IPS-18c (cell line): Measurements from ENCODE around the gene UBE2E1.
A peak's percentile ranks its signal among the peaks of the same experiment; 100 is the strongest.

Source experiments
- H3K4me3 ChIP-seq: 2 replicates; pipeline ENCODE4 v1.7.0; 2013; ENCODE audit warnings: low read depth, mild to moderate bottlenecking, low read length, moderate library complexity; ENCODE audit not compliant: insufficient read depth
- H3K9me3 ChIP-seq: one replicate; pipeline ENCODE4 v1.6.1; 2013; ENCODE audit warnings: mild to moderate bottlenecking, low read length, moderate library complexity; ENCODE audit not compliant: control insufficient read depth, insufficient read depth

UBE2E1 gene

DNA sequence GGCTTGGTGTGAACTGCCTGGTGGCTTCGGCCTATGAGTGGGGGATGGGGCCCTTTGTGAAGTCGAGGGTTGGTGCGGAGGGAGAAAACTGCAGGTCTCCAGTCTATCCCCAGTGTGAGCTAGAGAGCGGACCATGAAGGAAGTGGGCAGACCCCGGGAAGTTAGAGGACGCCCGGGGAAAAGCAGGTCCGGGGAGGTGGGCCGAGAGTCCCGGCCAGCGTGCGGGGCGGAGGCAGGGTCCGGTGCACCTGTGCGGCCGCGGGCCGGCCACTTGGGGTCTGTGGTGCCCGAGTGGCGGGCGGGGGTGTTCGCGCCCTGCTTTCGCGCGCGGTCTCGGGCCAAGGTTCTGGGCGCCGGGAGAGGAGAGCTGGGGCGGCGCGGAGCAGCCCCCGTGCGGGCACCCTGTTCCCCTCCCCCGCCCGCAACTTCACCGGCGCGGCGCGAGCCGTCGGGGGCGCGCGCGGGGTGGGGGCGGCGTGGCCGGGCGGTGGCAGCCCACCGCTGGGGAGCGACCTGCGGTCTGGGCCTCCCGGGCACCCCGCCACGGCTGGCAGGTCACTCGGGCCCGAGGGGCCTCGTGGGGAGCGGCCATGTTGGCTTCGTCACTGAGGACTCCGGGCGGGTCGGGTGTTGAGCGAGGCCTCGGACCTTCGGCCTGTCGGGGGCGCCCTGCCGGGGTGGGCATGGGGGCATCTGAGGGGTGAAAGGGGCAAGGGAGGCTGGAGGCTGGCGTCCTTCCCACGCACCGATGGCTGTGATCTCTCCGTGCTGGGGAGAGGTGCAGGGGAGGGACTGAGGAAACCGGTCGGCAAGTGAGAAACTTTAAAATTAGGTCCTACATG is 4.8 kb downstream of the UBE2E1 start:
- Histone ChIP-seq H3K9me3 (no peaks in the 10 kb centered on the region), H3K4me3 (peak overlapping the region; percentile 70)

DNA sequence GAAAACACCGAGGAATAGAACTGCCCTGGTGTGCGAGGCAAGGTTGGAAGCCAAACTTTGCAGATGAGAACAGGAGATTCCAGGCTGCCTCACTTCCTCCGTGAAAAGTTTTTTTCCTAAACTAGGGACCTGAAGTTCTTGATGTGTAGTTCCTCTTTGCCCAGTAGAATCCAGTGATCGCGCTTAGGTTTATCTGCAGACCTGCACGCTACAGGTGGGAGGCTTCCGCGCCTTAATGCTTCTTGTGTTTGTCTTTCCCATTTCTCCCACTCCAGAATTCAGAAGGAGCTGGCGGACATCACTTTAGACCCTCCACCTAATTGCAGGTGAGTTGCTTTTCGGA is 5.4 kb downstream of the UBE2E1 start:
- Histone ChIP-seq H3K9me3 (no peaks in the 10 kb centered on the region), H3K4me3 (peak overlapping the region; percentile 70)

DNA sequence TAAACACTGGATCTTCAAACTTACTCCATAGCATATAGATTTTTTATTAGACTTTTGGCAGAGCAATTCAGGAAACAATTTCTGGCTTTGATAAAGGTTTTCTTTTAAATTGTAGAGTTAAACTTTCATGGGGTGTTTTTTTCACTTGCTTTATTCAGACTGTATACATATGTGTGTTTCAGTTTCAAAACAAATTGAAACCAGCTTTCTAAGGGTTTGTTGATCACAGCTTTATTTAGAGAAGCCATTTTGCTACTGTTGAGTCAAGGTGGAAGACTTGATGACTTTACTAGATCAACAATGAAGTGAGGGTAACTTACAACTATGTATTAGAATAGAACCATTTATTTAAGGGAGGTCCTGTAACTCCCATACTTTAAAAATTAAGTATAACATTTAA is 6.2 kb downstream of the UBE2E1 start:
- H3K4me3 ChIP-seq = no peak overlapping the region
- no peaks in the 10 kb centered on the region for H3K9me3 ChIP-seq

DNA sequence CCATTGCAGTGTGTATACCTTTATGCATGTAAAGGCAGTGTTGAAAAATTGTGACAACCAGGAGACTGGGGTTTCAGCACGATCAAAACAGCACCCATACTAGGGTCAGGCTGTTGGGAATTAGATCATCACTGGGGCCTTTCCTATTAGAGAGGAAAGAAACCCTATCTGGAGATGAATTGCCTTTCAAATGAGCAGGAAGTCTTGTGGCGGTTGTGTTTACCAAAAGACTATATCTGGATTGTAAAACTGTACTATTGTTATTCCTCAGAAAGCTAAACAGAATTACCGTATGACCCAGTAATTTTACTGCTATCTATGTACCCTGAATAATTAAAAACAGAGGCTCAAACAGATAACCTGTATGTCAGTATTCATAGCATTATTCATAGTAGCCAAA is 10.1 kb downstream of the UBE2E1 start:
- H3K9me3 ChIP-seq = no peaks in the 10 kb centered on the region
- no peak overlapping the region for H3K4me3 ChIP-seq

DNA sequence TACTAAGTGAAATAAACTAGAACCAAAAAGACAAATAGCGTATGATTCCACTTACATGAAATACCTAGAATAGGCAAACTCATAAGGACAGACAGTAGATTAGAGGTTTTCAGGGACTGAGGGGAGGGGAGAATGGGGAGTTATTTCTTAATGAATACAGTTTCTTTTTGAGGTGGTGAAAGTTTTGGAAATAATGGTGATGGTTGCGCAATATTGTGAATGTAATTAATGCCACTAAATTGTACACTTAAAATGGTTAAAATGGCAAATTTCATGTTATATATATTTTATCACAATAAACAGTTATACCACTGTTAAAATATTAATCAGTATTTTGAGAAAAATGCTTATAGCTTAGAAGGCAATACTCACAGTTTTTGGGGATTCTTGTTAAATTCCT is 11.0 kb downstream of the UBE2E1 start:
- no peaks in the 10 kb centered on the region for H3K9me3 ChIP-seq
- H3K4me3 ChIP-seq = no peak overlapping the region

DNA sequence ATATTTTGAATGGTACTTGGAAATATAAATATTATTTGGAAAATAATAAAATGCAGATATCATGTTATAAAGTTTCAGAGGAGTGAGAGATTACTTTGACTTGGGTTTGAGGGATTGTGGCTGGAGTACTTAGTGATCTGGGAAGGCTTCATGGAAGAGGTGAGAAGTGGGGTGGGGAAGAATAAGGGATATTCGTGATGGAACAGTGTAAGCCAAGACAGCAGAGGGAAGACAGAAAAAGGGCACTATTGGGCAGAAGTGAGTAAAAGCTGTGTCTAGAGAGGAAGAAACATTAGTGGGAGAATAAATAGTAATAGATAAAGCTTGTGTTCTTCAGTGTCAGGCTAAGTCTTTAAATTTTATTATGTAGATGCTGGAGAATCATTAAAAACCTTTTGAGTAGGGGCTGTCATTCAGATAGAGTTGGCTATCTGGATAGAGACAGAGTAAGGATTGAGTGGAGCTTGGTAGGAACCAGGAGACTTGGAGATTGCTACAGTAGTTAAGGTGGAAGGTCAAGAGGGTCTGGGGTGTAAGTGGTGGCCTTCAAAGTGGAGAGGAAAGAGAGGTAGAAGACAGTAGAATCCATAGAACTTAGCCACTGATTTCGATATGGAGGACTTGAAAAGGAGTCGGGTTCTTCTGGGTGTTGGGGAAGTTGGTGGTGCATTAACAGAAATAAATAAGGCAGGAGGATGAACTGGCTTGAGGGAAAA is 11.9 kb downstream of the UBE2E1 start:
- Histone ChIP-seq H3K9me3 (no peaks in the 10 kb centered on the region), H3K4me3 (no peak overlapping the region)

DNA sequence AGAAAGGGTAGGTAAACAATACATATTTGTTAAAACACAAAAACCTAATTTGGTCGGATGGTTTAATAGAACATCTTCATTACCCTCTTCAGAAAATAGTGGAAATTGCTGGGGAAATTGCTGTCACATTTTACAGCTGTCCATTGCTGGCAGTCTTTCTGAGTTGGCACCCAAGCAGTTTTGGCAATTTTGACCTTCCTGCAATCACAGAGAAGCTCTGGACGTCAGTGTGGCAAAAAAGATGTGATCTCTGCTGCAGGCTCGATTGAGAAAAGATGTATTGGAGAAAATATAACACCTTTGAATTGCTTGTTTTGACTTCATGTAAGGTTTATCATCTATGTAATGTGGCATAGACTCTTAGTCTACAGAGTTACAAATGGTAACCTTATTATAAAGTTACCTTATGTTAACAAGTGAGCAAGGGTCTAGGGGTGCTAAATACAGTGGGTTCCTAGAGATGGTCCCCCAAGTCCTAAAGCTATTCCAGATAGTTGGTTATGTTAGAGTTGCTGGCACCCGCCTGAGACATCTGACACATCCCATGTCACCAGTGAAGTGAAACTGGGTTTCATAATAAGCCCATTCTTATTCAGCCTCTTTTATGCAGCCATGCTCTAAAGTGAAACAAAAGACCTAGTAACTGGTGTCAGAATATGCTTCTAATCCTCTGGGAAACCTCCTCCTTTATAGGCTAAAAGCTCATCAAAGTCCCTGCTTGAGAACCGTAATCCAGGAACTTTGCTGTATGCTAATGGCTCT is 14.0 kb downstream of the UBE2E1 start:
- no peak overlapping the region for H3K4me3 ChIP-seq
- H3K9me3 ChIP-seq = no peaks in the 10 kb centered on the region

DNA sequence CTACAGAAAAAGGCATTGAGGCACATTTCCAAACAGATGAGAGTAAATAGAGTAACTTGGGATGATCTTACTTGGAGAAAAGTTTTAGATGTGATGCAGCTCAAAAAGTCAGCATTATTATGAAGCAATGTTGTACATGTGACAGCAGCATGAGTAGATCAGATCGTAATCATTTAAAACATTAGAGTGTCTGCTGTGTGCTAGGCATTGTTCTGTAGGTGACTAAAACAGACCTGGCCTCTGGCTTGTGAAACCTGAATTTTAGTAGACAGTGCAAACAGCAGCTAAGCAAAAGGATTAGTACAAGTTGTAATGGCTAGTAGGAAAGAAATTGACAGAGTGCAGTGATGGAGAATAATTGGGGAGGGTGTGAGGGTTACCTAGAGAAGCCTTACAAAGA is 15.1 kb downstream of the UBE2E1 start:
- Histone ChIP-seq H3K9me3 (no peaks in the 10 kb centered on the region), H3K4me3 (no peak overlapping the region)

DNA sequence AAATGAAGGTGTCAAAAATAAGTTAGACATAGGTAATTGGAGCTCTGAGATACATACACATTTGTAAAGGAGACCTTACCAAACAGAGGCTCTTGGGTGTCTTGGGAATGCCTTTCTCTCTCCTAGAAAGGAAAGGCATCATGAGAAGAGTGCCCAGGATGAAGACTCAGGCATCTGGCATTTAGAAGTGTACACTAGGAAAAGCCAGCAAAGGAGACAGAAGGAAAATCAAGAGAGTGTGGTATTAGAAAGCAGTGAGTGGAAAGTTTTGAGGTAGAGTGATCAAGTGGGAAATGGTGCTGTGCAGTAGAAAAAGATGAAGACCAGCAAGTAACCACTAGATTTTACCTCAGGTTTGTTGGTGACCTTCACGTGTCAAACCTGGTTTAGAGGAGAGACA is 16.1 kb downstream of the UBE2E1 start:
- no peak overlapping the region for H3K4me3 ChIP-seq
- no peaks in the 10 kb centered on the region for H3K9me3 ChIP-seq

DNA sequence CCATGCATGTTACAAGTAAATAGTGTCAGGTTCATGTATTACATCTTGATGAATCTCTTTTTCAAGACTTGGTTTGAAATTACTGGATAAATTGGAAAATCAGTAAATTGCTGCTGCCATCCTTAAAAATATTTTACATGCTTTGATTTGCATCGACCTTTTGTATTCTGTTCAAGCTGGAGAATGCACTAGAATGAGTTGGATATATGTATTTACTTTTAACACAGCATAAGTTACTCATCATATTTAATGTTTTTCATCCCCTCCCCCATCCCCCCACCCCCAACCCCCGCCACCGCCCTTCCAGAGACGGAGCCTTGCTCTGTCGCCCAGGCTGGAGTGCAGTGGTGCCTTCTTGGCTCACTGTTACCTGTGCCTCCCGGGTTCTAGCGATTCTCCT is 16.8 kb downstream of the UBE2E1 start:
- Histone ChIP-seq H3K4me3 (no peak overlapping the region), H3K9me3 (no peaks in the 10 kb centered on the region)

DNA sequence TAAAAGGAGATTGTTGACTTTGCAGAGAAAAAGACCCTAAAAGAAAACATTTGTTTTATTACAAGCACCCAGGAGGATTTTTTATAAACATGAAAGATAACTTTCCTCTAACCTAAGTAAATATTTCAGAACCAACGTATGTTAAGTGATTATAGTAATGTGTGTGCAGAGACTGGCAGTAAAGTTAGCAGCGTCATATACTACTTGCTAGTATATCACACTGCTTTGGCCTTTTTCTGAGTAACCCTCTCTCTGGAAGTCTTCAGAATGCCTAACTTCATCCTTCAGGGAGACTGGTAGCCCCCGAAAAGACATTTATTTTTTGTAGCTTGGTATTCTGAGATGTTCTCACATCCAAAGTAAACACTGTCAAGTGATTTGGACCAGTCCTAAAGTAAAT is 17.9 kb downstream of the UBE2E1 start:
- Histone ChIP-seq H3K4me3 (no peak overlapping the region), H3K9me3 (no peaks in the 10 kb centered on the region)

DNA sequence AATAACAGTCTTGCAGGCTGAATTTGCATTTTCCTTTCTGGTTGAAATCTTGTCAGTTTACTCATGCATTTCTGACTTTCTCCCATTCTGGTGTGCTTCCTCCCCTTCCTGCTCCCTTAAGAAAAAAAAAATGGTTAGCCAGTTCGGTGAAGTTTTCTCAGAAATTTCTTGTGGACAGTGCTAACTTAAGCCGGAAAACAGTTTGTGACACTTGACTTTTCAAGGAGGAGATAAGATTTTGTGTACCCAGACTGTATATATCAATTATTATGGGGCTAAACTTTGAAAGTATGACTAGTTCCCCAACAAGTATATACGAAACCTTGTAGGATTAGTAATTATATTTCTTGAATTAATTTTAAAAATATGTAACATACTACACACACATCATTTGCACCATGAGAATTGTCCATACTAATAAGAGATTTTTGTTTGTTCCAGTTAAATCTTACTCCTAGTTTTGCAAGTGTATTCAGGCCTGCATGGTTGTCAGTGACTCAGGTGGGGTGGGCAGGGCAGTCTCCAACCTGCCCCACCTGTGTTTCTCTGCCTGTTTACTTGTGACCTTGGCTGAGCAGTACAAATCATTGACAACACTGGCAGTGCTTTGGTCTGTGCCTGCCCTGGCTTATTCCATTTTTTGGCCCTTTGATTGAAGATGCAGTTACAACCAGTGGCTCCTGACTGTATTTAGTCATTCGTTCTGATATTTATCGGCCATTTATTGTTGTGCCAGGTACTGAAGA is 19.1 kb downstream of the UBE2E1 start:
- Histone ChIP-seq H3K9me3 (no peaks in the 10 kb centered on the region), H3K4me3 (no peak overlapping the region)

DNA sequence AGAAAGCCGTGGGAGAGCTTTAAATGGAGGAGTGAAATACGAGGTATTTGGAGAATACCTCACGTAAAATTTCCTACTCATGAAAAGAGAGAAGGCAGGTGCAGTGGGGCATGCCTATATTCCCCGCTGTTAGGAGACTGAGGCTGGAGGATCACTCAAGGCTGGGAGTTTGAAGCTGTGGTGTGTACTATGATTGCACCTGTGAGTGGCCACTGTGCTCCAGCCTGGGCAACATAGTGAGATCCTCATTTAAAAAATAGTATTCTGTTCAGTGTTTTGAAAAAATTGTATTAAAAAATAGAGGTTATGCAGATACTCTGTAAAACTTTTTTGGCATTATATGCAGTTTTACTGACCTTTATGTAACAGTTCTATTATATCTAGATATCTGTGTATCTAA is 20.0 kb downstream of the UBE2E1 start:
- H3K4me3 ChIP-seq = no peak overlapping the region
- H3K9me3 ChIP-seq = no peaks in the 10 kb centered on the region

DNA sequence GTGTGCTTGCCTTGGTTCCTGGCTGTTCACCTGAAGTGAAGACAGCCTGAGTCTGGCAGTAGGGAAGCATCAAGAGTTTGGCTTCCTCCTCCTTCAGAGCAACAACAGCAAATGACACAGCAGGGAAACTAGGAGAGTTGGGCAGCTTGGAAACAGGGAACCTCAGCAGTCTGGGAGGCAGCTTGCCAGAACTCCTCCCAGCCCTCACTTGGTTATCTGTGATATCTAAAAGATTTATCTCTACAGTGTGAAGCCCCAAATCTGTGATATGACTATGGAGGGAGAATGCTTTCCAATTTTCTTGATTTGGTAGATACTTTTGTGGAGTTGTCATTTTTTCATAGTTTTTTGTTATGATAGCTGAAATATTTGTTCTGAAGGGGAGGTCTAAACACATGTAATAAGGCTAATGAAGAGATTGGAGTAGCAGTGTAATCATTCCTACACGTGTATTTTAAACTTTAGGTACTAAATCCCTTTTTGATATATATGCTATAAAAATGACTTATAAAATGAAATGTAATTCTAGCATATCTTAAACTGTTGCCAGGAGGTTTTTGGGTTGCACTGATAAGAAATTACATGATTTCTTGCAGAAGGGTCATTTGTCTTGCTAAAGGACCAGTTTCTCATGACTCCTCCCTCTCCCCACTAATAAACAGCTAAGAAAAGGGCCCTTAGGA is 20.8 kb downstream of the UBE2E1 start:
- Histone ChIP-seq H3K9me3 (no peaks in the 10 kb centered on the region), H3K4me3 (no peak overlapping the region)

DNA sequence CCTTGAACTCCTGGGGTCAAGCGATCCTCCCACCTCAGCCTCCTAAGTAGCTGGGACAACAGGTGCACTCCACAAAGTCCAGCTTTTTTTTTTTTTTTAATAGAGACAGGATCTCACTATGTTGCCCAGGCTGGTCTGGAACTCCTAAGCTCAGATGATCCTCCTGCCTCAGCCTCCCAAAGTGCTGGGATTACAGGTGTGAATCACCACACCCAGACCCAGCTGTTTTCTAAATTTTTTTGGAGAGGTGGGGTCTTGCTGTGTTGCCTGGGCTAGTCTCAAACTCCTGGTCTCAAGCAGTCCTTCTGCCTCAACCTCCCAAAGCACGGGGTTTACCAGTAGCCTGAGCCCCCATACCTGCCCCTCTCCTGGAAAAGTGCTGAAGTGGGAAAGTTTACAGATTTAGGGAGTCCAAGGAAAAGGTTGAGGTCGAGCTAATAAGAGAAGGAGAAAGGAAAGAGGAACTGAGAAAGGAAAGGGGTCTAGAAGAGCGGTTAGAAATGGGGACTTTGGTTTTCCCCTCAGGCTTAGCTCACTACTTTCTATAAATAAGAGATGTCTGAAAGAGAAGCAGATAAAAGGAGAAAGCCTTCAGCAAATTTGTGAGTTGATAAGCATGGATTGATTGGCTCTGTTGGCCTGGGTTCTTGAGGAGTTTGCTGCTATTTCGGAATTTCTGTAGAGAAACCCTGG is 23.6 kb downstream of the UBE2E1 start:
- H3K4me3 ChIP-seq = no peak overlapping the region
- no peaks in the 10 kb centered on the region for H3K9me3 ChIP-seq

DNA sequence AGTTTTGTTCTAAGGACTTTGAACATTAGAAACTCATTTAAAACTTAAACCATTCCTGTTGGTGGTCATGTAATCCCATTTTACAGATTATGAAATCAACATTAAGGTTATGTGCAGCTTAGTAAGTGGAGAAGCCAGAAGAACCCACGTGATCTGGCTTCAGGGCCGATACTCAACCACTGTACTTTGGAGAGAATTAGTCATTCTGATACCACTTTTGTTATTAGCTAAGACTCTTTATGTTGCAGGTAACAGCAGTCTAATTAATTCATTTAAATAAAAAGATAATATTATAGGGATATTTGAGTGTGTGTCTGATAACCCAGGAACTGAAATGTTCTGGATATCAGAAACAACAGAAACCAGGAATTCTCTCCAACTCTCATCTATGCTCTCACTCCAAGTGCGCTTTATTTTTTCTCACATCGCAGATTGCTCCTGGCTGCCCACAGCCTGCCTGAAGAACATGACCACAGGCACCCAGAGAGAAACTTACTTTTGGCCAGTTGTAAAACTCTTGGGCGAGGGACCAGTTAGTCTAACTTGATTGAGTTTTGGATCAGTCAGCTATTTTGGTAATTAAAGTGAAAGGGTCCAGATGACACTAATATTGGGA is 25.2 kb downstream of the UBE2E1 start:
- H3K4me3 ChIP-seq = no peak overlapping the region
- H3K9me3 ChIP-seq = no peaks in the 10 kb centered on the region
